Karpas-422 (cell line): Measurements from ENCODE around the gene MLXIP. TPM values are rescaled to one million over a fixed set of nuclear protein-coding genes. Genes with fewer than 3 reads are reported as not detected.
"Not testable (repeated sequence)": the region's sequence is repeated elsewhere in the genome, so short reads cannot be mapped to it uniquely, and the experiment has no call there.

Experiments
- DNase-seq: peaks from one replicate; pipeline ENCODE4 v3.0.0-alpha.2; 2015
- H2AFZ ChIP-seq: fragments of 200-600 bp; sonication (generic); 2 replicates; pipeline ENCODE4 v1.6.1; 2014; ENCODE audit warnings: antibody characterized with exemption, low read length, mixed read lengths
- H3K27ac ChIP-seq: fragments of 200-600 bp; sonication (generic); 2 replicates; pipeline ENCODE4 v1.5.1; 2014; ENCODE audit warnings: mild to moderate bottlenecking, low read length, moderate library complexity
- H3K27me3 ChIP-seq: fragments of 200-600 bp; sonication (generic); 2 replicates; pipeline ENCODE4 v1.6.1; 2014; ENCODE audit warnings: low read length, mixed read lengths
- H3K36me3 ChIP-seq: fragments of 200-600 bp; sonication (generic); 2 replicates; pipeline ENCODE4 v1.6.1; 2014; ENCODE audit warnings: low read length, mixed read lengths; ENCODE audit not compliant: insufficient read depth
- H3K4me1 ChIP-seq: fragments of 200-600 bp; sonication (generic); 2 replicates; pipeline ENCODE4 v1.6.1; 2014; ENCODE audit warnings: mild to moderate bottlenecking, low read length, mixed read lengths
- H3K4me2 ChIP-seq: fragments of 200-600 bp; sonication (generic); 2 replicates; pipeline ENCODE4 v1.6.1; 2014; ENCODE audit warnings: low read length, low read depth, mild to moderate bottlenecking; ENCODE audit not compliant: poor library complexity, severe bottlenecking
- H3K4me3 ChIP-seq: fragments of 200-600 bp; sonication (generic); 2 replicates; pipeline ENCODE4 v1.5.1; 2014; ENCODE audit warnings: mild to moderate bottlenecking, antibody characterized with exemption, low read length, mixed read lengths
- H3K79me2 ChIP-seq: fragments of 200-600 bp; sonication (generic); 2 replicates; pipeline ENCODE4 v1.6.1; 2014; ENCODE audit warnings: mild to moderate bottlenecking, low read length, mixed read lengths
- H3K9ac ChIP-seq: fragments of 200-600 bp; sonication (generic); 2 replicates; pipeline ENCODE4 v1.6.0; 2014; ENCODE audit warnings: low read length
- H3K9me2 ChIP-seq: fragments of 200-600 bp; sonication (generic), shearing (Covaris generic); replicated peaks from 2 replicates; pipeline ENCODE4 v1.6.0; 2014; ENCODE audit warnings: mild to moderate bottlenecking, low read length, moderate library complexity; ENCODE audit not compliant: insufficient read depth
- H3K9me3 ChIP-seq: fragments of 300-700, 200-600 bp; sonication (generic); 2 replicates; pipeline ENCODE4 v1.6.1; 2014; ENCODE audit warnings: low read length, mixed read lengths
- H4K20me1 ChIP-seq: fragments of 200-600 bp; sonication (generic); 2 replicates; pipeline ENCODE4 v1.6.1; 2014; ENCODE audit warnings: mild to moderate bottlenecking, antibody characterized with exemption, low read length, low read depth; ENCODE audit not compliant: insufficient read depth
- total RNA-seq: library from RNA; depleted of rRNA; stranded (reverse); fragments of >200 nt; shearing (Covaris generic); gene quantifications from 2 replicates; pipeline ENCODE4 v1.2.3, GENCODE V29; 2014; ENCODE audit warnings: low replicate concordance

MLXIP gene
- total RNA-seq, 1 experiment from 2014 or later, result 14.8 TPM

- Histone ChIP-seq H3K27me3 (no peaks in the 10 kb centered on the region), H3K27ac (no peak overlapping the region), H3K36me3 (no peaks in the 10 kb centered on the region), H4K20me1 (no peaks in the 10 kb centered on the region), H3K4me1 (no peaks in the 10 kb centered on the region), H3K9me3 (no peaks in the 10 kb centered on the region), H2AFZ (no peak overlapping the region), H3K9ac (no peak overlapping the region), H3K9me2 (no peaks in the 10 kb centered on the region), H3K4me2 (no peak overlapping the region), H3K79me2 (no peaks in the 10 kb centered on the region), H3K4me3 (no peak overlapping the region)
- no peak for DNase-seq
Observed at GRCh38 chr12:122166422-122167349, 88.1 kb downstream of the MLXIP start.

GRCh38 chr12:122167356-122167925, 88.9 kb downstream of the MLXIP start:
- H2AFZ ChIP-seq, result no peak overlapping the region
- H4K20me1 ChIP-seq, result no peaks in the 10 kb centered on the region
- H3K27ac ChIP-seq, result no peak overlapping the region
- H3K9me2 ChIP-seq, result no peaks in the 10 kb centered on the region
- H3K4me1 ChIP-seq, result no peaks in the 10 kb centered on the region
- no peak overlapping the region for H3K4me3 ChIP-seq
- H3K9ac ChIP-seq, result no peak overlapping the region
- H3K79me2 ChIP-seq, result no peaks in the 10 kb centered on the region
- H3K27me3 ChIP-seq, result no peaks in the 10 kb centered on the region
- H3K4me2 ChIP-seq, result no peak overlapping the region
- no peaks in the 10 kb centered on the region for H3K36me3 ChIP-seq
- H3K9me3 ChIP-seq, result no peaks in the 10 kb centered on the region
- DNase-seq, result no peak

- no peaks in the 10 kb centered on the region for H3K4me1 ChIP-seq
- no peak for DNase-seq
- H4K20me1 ChIP-seq, result no peaks in the 10 kb centered on the region
- no peaks in the 10 kb centered on the region for H3K79me2 ChIP-seq
- H3K4me3 ChIP-seq, result no peak overlapping the region
- no peaks in the 10 kb centered on the region for H3K27me3 ChIP-seq
- no peaks in the 10 kb centered on the region for H3K36me3 ChIP-seq
- H3K4me2 ChIP-seq, result no peak overlapping the region
- no peak overlapping the region for H3K9ac ChIP-seq
- no peak overlapping the region for H3K27ac ChIP-seq
- no peak overlapping the region for H2AFZ ChIP-seq
- H3K9me3 ChIP-seq, result no peaks in the 10 kb centered on the region
- H3K9me2 ChIP-seq, result no peaks in the 10 kb centered on the region
Observed at GRCh38 chr12:122168492-122168891, 89.9 kb downstream of the MLXIP start.

GRCh38 chr12:122171399-122171798, 92.8 kb downstream of the MLXIP start:
- H3K4me3 ChIP-seq, result no peak overlapping the region
- H3K9me3 ChIP-seq, result no peaks in the 10 kb centered on the region
- no peak overlapping the region for H3K9ac ChIP-seq
- H4K20me1 ChIP-seq, result no peaks in the 10 kb centered on the region
- no peaks in the 10 kb centered on the region for H3K36me3 ChIP-seq
- H3K79me2 ChIP-seq, result no peaks in the 10 kb centered on the region
- H3K27me3 ChIP-seq, result no peaks in the 10 kb centered on the region
- no peak for DNase-seq
- H2AFZ ChIP-seq, result no peak overlapping the region
- H3K4me1 ChIP-seq, result no peaks in the 10 kb centered on the region
- no peak overlapping the region for H3K27ac ChIP-seq
- H3K4me2 ChIP-seq, result no peak overlapping the region
- H3K9me2 ChIP-seq, result no peaks in the 10 kb centered on the region

GRCh38 chr12:122172262-122172939, 93.8 kb downstream of the MLXIP start:
- Histone ChIP-seq H3K4me1 (no peaks in the 10 kb centered on the region), H3K9ac (no peak overlapping the region), H3K79me2 (no peaks in the 10 kb centered on the region), H3K9me3 (no peaks in the 10 kb centered on the region), H3K9me2 (no peaks in the 10 kb centered on the region), H3K27me3 (no peaks in the 10 kb centered on the region), H3K4me3 (no peak overlapping the region), H3K4me2 (no peak overlapping the region), H2AFZ (no peak overlapping the region), H4K20me1 (no peaks in the 10 kb centered on the region), H3K36me3 (no peaks in the 10 kb centered on the region), H3K27ac (no peak overlapping the region)
- no peak for DNase-seq

- DNase-seq, result no peak
- no peaks in the 10 kb centered on the region for H3K79me2 ChIP-seq
- no peaks in the 10 kb centered on the region for H3K9me2 ChIP-seq
- H3K27me3 ChIP-seq, result no peaks in the 10 kb centered on the region
- no peaks in the 10 kb centered on the region for H3K4me1 ChIP-seq
- no peak within 1 kb of the TSS for H3K4me2 ChIP-seq
- no peak within 1 kb of the TSS for H3K9ac ChIP-seq
- H2AFZ ChIP-seq, result no peak within 1 kb of the TSS
- no peaks in the 10 kb centered on the region for H4K20me1 ChIP-seq
- no peaks in the 10 kb centered on the region for H3K9me3 ChIP-seq
- no peak within 1 kb of the TSS for H3K4me3 ChIP-seq
- no peak within 1 kb of the TSS for H3K27ac ChIP-seq
- H3K36me3 ChIP-seq, result no peaks in the 10 kb centered on the region
Observed at GRCh38 chr12:122174155-122174845, 95.7 kb downstream of the MLXIP start, which contains the start of gene IL31. IL31 (minus strand) TSS chr12:122174221; CDS start chr12:122174172, 49 bp downstream.

GRCh38 chr12:122176473-122176872, 97.9 kb downstream of the MLXIP start:
- H3K4me3 ChIP-seq, H3K4me1 ChIP-seq, H2AFZ ChIP-seq, H3K9ac ChIP-seq, H3K4me2 ChIP-seq, H3K27me3 ChIP-seq, H3K9me3 ChIP-seq, H3K27ac ChIP-seq, DNase-seq, H3K9me2 ChIP-seq, H4K20me1 ChIP-seq, H3K36me3 ChIP-seq, H3K79me2 ChIP-seq: not testable (repeated sequence)
